Trophoblast cell (in vitro differentiated cells and primary cell): ENCODE results near the gene GFAP.

Experiments
- DNase-seq, 2 donors: peaks; one replicate each; pipeline ENCODE4 v3.0.0-alpha.2; 2016
- H2AFZ ChIP-seq: 2 replicates; pipeline ENCODE4 v1.6.1; 2013; ENCODE audit warnings: low read length, moderate library complexity, mild to moderate bottlenecking; ENCODE audit not compliant: insufficient read depth, poor library complexity
- H2AK5ac ChIP-seq: 2 replicates; pipeline ENCODE4 v1.6.1; 2013; ENCODE audit warnings: mild to moderate bottlenecking, low read length
- H2BK120ac ChIP-seq: 2 replicates; pipeline ENCODE4 v1.6.1; 2013; ENCODE audit warnings: low read length, mild to moderate bottlenecking, moderate library complexity; ENCODE audit not compliant: insufficient read depth, poor library complexity
- H2BK12ac ChIP-seq: 2 replicates; pipeline ENCODE4 v1.6.1; 2013; ENCODE audit warnings: mild to moderate bottlenecking, low read length, moderate library complexity
- H2BK5ac ChIP-seq: 2 replicates; pipeline ENCODE4 v1.6.1; 2013; ENCODE audit warnings: low read length, low read depth, moderate library complexity, mild to moderate bottlenecking; ENCODE audit not compliant: poor library complexity
- H3K14ac ChIP-seq: 2 replicates; pipeline ENCODE4 v1.6.1; 2013; ENCODE audit warnings: mild to moderate bottlenecking, low read length
- H3K18ac ChIP-seq: 2 replicates; pipeline ENCODE4 v1.6.1; 2013; ENCODE audit warnings: mild to moderate bottlenecking, low read length
- H3K23ac ChIP-seq: 2 replicates; pipeline ENCODE4 v1.6.1; 2013; ENCODE audit warnings: low read length
- H3K27ac ChIP-seq: 2 replicates; pipeline ENCODE4 v1.5.1; 2013; ENCODE audit warnings: low read depth, mild to moderate bottlenecking, inconsistent platforms, low read length, moderate library complexity
- H3K27me3 ChIP-seq: 2 replicates; pipeline ENCODE4 v1.6.1; 2013; ENCODE audit warnings: inconsistent platforms, mild to moderate bottlenecking, low read length, moderate library complexity; ENCODE audit not compliant: insufficient read depth
- H3K36me3 ChIP-seq, 2 experiments: 1 replicate in 1 of 2; 2 replicates in 1 of 2; pipeline ENCODE4 v1.6.1; 2013; ENCODE audit warnings: low read length in 2 of 2, mild to moderate bottlenecking in 2 of 2, moderate library complexity in 1 of 2; ENCODE audit not compliant: insufficient read depth in 2 of 2, control insufficient read depth in 1 of 2
- H3K4ac ChIP-seq: 2 replicates; pipeline ENCODE4 v1.6.1; 2013; ENCODE audit warnings: low read depth, mild to moderate bottlenecking, low read length, moderate library complexity
- H3K4me1 ChIP-seq, 2 experiments: 1 replicate in 1 of 2; 2 replicates in 1 of 2; pipeline ENCODE4 v1.6.1; 2013; ENCODE audit warnings: low read length in 2 of 2, mild to moderate bottlenecking in 2 of 2, moderate library complexity in 1 of 2; ENCODE audit not compliant: insufficient read depth in 2 of 2, control insufficient read depth in 1 of 2
- H3K4me2 ChIP-seq: 2 replicates; pipeline ENCODE4 v1.6.1; 2013; ENCODE audit warnings: inconsistent platforms, mild to moderate bottlenecking, low read length, moderate library complexity
- H3K4me3 ChIP-seq: 2 replicates; pipeline ENCODE4 v1.5.1; 2013; ENCODE audit warnings: mild to moderate bottlenecking, low read depth, low read length, inconsistent platforms
- H3K79me1 ChIP-seq: one replicate; pipeline ENCODE4 v1.6.1; 2013; ENCODE audit warnings: low read length
- H3K79me2 ChIP-seq: 2 replicates; pipeline ENCODE4 v1.6.1; 2013; ENCODE audit warnings: low read length, mild to moderate bottlenecking; ENCODE audit not compliant: control insufficient read depth, insufficient read depth, poor library complexity
- H3K9ac ChIP-seq: 2 replicates; pipeline ENCODE4 v1.6.1; 2013; ENCODE audit warnings: mild to moderate bottlenecking, low read length
- H3K9me3 ChIP-seq: 2 replicates; pipeline ENCODE4 v1.6.1; 2013; ENCODE audit warnings: low read depth, mild to moderate bottlenecking, control low read depth, inconsistent platforms, low read length; ENCODE audit not compliant: insufficient read depth
- H4K12ac ChIP-seq: 2 replicates; pipeline ENCODE4 v1.6.1; 2013; ENCODE audit warnings: low read depth, mild to moderate bottlenecking, low read length, moderate library complexity
- H4K8ac ChIP-seq: 2 replicates; pipeline ENCODE4 v1.6.1; 2013; ENCODE audit warnings: low read depth, mild to moderate bottlenecking, low read length, moderate library complexity
- H4K91ac ChIP-seq: one replicate; pipeline ENCODE4 v1.6.1; 2013; ENCODE audit warnings: low read depth, mild to moderate bottlenecking, low read length, moderate library complexity
- WGBS: extraction: QIAGEN DNeasy Blood & Tissue Kit; methylation state at CpG from one replicate; pipeline ENCODE4 v1.1.7; 2013; ENCODE audit warnings: missing lambda C conversion rate; ENCODE audit not compliant: insufficient read length, insufficient coverage; ENCODE audit errors: extremely low coverage; 5-methylcytosine and 5-hydroxymethylcytosine counted together

Gene GFAP

GRCh38 chr17:44930667-44931066 lies 15.4 kb upstream of the GFAP start:
- Histone ChIP-seq H2BK120ac (no peak overlapping the region), H3K4me1 (no peaks in the 10 kb centered on the region), H3K23ac (no peak overlapping the region), H3K4me2 (no peak overlapping the region), H3K9me3 (no peaks in the 10 kb centered on the region), H2BK12ac (no peak overlapping the region), H3K27me3 (no peaks in the 10 kb centered on the region), H3K4ac (no peak overlapping the region), H3K9ac (no peak overlapping the region), H2BK5ac (no peak overlapping the region), H3K18ac (no peak overlapping the region), H4K12ac (no peak overlapping the region), H4K8ac (no peak overlapping the region), H4K91ac (no peak overlapping the region), H3K79me1 (no peaks in the 10 kb centered on the region), H3K14ac (no peak overlapping the region), H2AK5ac (no peak overlapping the region), H2AFZ (no peak overlapping the region), H3K27ac (no peak overlapping the region), H3K36me3 (peaks cover 82 to 87% of the 10 kb centered on the region in 2 experiments), H3K79me2 (no peaks in the 10 kb centered on the region), H3K4me3 (no peak overlapping the region)
- DNase-seq = no peak
- no CpG with 5 or more reads among the region's 6 CpGs for WGBS

GRCh38 chr17:44928950-44929720 lies 13.8 kb upstream of the GFAP start:
- Histone ChIP-seq H2AK5ac (no peak overlapping the region), H4K8ac (no peak overlapping the region), H3K36me3 (peaks cover 69 to 72% of the 10 kb centered on the region in 2 experiments), H3K9me3 (no peaks in the 10 kb centered on the region), H2AFZ (no peak overlapping the region), H3K4me1 (no peaks in the 10 kb centered on the region), H3K27ac (no peak overlapping the region), H3K27me3 (no peaks in the 10 kb centered on the region), H2BK12ac (no peak overlapping the region), H4K91ac (no peak overlapping the region), H2BK120ac (no peak overlapping the region), H3K4ac (no peak overlapping the region), H4K12ac (no peak overlapping the region), H3K14ac (no peak overlapping the region), H3K9ac (no peak overlapping the region), H3K4me2 (no peak overlapping the region), H3K79me2 (no peaks in the 10 kb centered on the region), H3K4me3 (no peak overlapping the region), H2BK5ac (no peak overlapping the region), H3K18ac (no peak overlapping the region), H3K79me1 (no peaks in the 10 kb centered on the region), H3K23ac (no peak overlapping the region)
- no peak for DNase-seq
- WGBS = no CpG with 5 or more reads among the region's 7 CpGs

- Histone ChIP-seq H2AFZ (no peak overlapping the region), H3K4ac (no peak overlapping the region), H4K91ac (no peak overlapping the region), H4K12ac (no peak overlapping the region), H3K14ac (no peak overlapping the region), H3K27ac (no peak overlapping the region), H2AK5ac (no peak overlapping the region), H3K9me3 (no peaks in the 10 kb centered on the region), H2BK120ac (no peak overlapping the region), H2BK5ac (no peak overlapping the region), H4K8ac (no peak overlapping the region), H3K4me3 (no peak overlapping the region), H3K4me2 (no peak overlapping the region), H3K27me3 (no peaks in the 10 kb centered on the region), H3K36me3 (peaks cover 60 to 64% of the 10 kb centered on the region in 2 experiments), H3K79me1 (no peaks in the 10 kb centered on the region), H3K9ac (no peak overlapping the region), H3K4me1 (no peaks in the 10 kb centered on the region), H3K18ac (no peak overlapping the region), H3K23ac (no peak overlapping the region), H3K79me2 (no peaks in the 10 kb centered on the region), H2BK12ac (no peak overlapping the region)
- no peak for DNase-seq
- WGBS = no CpG with 5 or more reads among the region's 15 CpGs
These were observed 12.8 kb upstream of the GFAP start for GRCh38 chr17:44928136-44928535.

- no peak overlapping the region for H2BK5ac ChIP-seq
- no peak overlapping the region for H4K8ac ChIP-seq
- H3K4ac ChIP-seq = no peak overlapping the region
- WGBS = no CpG with 5 or more reads among the region's 3 CpGs
- H4K12ac ChIP-seq = no peak overlapping the region
- H3K36me3 ChIP-seq = peaks cover 56 to 60% of the 10 kb centered on the region in 2 experiments
- H3K79me1 ChIP-seq = no peaks in the 10 kb centered on the region
- H3K9ac ChIP-seq = no peak overlapping the region
- H3K14ac ChIP-seq = no peak overlapping the region
- H4K91ac ChIP-seq = no peak overlapping the region
- no peak overlapping the region for H3K27ac ChIP-seq
- H2AK5ac ChIP-seq = no peak overlapping the region
- no peaks in the 10 kb centered on the region for H3K4me1 ChIP-seq
- no peak overlapping the region for H2BK12ac ChIP-seq
- no peak overlapping the region for H2BK120ac ChIP-seq
- no peaks in the 10 kb centered on the region for H3K79me2 ChIP-seq
- H3K4me3 ChIP-seq = no peak overlapping the region
- no peak overlapping the region for H3K4me2 ChIP-seq
- no peak for DNase-seq
- H3K9me3 ChIP-seq = no peaks in the 10 kb centered on the region
- no peak overlapping the region for H3K18ac ChIP-seq
- no peak overlapping the region for H3K23ac ChIP-seq
- no peaks in the 10 kb centered on the region for H3K27me3 ChIP-seq
- H2AFZ ChIP-seq = no peak overlapping the region
These were observed 12.4 kb upstream of the GFAP start for GRCh38 chr17:44927696-44928095.
